HepG2 (cell line): ENCODE measurements around the gene NEK8. TPM values are rescaled to one million over a fixed set of nuclear protein-coding genes. Genes with fewer than 3 reads are reported as not detected.

ENCODE experiments used
- MZF1 ChIP-seq: sonication (generic); formaldehyde crosslinking; IDR thresholded peaks from 2 replicates; pipeline ENCODE4 v1.8.1; 2023; ENCODE audit warnings: mild to moderate bottlenecking, missing genetic modification reagents, borderline replicate concordance
- TOE1 ChIP-seq: sonication (generic); formaldehyde crosslinking; IDR thresholded peaks from 2 replicates; pipeline ENCODE4 v1.4.0; 2020; ENCODE audit warnings: mild to moderate bottlenecking, missing genetic modification reagents
- ZBTB20 ChIP-seq: sonication (generic); formaldehyde crosslinking; IDR thresholded peaks from 2 replicates; pipeline ENCODE4 v1.8.1; 2023; ENCODE audit warnings: missing genetic modification reagents, low read depth, mild to moderate bottlenecking, borderline replicate concordance
- ZNF256 ChIP-seq: sonication (generic); formaldehyde crosslinking; conservative IDR thresholded peaks from 2 replicates; pipeline ENCODE4 v1.4.0; 2020; ENCODE audit warnings: missing genetic modification reagents
- ZNF350 ChIP-seq: sonication (generic); formaldehyde crosslinking; IDR thresholded peaks from 2 replicates; pipeline ENCODE4 v1.4.0; 2020; ENCODE audit warnings: mild to moderate bottlenecking, low read depth, missing genetic modification reagents, borderline replicate concordance
- ZNF557 ChIP-seq: sonication (generic); formaldehyde crosslinking; IDR thresholded peaks from 2 replicates; pipeline ENCODE4 v1.4.0; 2020; ENCODE audit warnings: missing genetic modification reagents
- ZSCAN20 ChIP-seq: sonication (generic); formaldehyde crosslinking; IDR thresholded peaks from 2 replicates; pipeline ENCODE4 v1.4.0; 2020; ENCODE audit warnings: missing genetic modification reagents, mild to moderate bottlenecking, borderline replicate concordance
- polyA plus RNA-seq, 8 experiments: library from polyadenylated mRNA; depleted of rRNA in 3 of 8; stranded (reverse) in 7 of 8; unstranded in 1 of 8; fragments of >200 nt; fragmentation: Illumina TruSeq in 4 of 8; extraction: Trizol in 4 of 8; gene quantifications; 2 replicates each; pipeline versions ENCODE4 v1.2.1 to v1.2.3, GENCODE V29; 2011 to 2016; ENCODE audit warnings: low read depth in 4 of 8, missing spikeins in 1 of 8, mixed read lengths in 1 of 8; ENCODE audit not compliant: insufficient read depth in 1 of 8
- total RNA-seq, 5 experiments: library from RNA; depleted of rRNA; stranded (reverse); fragments of >200 nt; fragmentation: Illumina TruSeq; extraction: Trizol; gene quantifications; 2 replicates each; pipeline ENCODE4 v1.2.3, GENCODE V29; 2016; ENCODE audit warnings: low read depth in 1 of 5
- TF ChIP-seq, protein P1 (sequence below): sonication (generic); formaldehyde crosslinking; IDR thresholded peaks from 2 replicates; pipeline ENCODE4 v1.5.0; 2020; ENCODE audit warnings: missing genetic modification reagents
- TF ChIP-seq, protein P2 (sequence below): sonication (generic); formaldehyde crosslinking; IDR thresholded peaks from 2 replicates; pipeline ENCODE4 v1.5.0; 2020; ENCODE audit warnings: missing genetic modification reagents
- TF ChIP-seq, protein P3 (sequence below): sonication (generic); formaldehyde crosslinking; IDR thresholded peaks from 2 replicates; pipeline ENCODE4 v1.4.0; 2020; ENCODE audit warnings: mild to moderate bottlenecking, missing genetic modification reagents
- TF ChIP-seq, protein P4 (sequence below): sonication (generic); formaldehyde crosslinking; conservative IDR thresholded peaks from 2 replicates; pipeline ENCODE4 v1.8.0; 2022; ENCODE audit warnings: missing genetic modification reagents
- TF ChIP-seq, protein P5 (sequence below), 2 experiments: sonication (generic) in 1 of 2; formaldehyde crosslinking in 1 of 2; IDR thresholded peaks; 2 replicates each; pipeline versions ENCODE4 v1.5.1 to v1.6.1; 2011 to 2020; ENCODE audit warnings: borderline replicate concordance in 1 of 2, low read depth in 1 of 2, low read length in 1 of 2, mild to moderate bottlenecking in 1 of 2, missing genetic modification reagents in 1 of 2, moderate library complexity in 1 of 2
- TF ChIP-seq, protein P6 (sequence below): sonication (generic); formaldehyde crosslinking; IDR thresholded peaks from 2 replicates; pipeline ENCODE4 v1.5.0; 2020; ENCODE audit warnings: missing genetic modification reagents

NEK8 gene
- total and polyA plus RNA-seq, 2 of the 13 experiments (the other 11 are each of a cell fraction or from before 2014, with no cell fraction given), result 5.8 to 13.5 TPM

DNA sequence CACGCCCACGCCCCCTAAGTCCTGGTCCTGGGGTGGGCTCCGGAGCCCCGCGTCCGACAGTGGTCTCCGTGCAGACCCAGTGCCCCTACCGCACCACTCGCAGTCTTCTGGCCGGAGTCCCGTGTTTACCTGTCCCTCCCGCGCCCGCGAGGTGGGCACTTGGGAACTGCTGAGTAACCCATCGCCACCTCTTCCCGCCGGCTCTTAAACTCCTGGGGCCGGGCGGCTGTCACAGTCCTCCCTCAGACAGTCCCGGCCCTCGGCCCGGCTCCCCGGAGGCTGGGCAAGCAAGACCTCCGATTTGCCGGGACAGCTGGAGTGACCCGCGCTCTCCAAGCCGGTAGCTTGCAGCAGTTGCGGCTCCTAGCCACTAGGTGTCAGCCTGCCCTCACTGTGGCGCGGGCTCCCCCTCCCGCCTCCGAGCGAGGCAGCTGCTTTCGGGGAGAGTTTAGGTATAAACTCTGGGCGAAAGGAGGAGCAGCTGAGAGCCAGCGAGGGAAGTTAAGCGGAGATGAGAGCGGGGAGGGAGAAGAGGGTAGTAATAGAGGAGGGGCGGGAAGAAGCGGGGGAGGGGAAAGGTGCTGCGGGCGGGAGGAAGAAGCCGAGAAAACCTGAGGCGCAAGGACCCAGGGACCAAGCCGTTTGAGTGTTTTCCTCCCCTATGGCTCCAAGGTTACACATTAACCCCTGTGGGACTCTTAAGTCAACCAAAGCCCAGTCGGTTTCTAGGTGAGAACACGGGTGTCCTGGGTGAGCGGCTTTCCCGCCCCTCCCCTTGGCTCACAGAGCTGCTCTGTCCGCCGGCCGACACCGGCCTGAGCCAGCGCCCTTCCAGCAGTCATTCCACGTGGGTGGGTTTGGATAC lies 1.7 kb upstream of the NEK8 start (continued):
- TF ChIP-seq, protein P1, sequence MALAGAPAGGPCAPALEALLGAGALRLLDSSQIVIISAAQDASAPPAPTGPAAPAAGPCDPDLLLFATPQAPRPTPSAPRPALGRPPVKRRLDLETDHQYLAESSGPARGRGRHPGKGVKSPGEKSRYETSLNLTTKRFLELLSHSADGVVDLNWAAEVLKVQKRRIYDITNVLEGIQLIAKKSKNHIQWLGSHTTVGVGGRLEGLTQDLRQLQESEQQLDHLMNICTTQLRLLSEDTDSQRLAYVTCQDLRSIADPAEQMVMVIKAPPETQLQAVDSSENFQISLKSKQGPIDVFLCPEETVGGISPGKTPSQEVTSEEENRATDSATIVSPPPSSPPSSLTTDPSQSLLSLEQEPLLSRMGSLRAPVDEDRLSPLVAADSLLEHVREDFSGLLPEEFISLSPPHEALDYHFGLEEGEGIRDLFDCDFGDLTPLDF (CRISPR knock-in tag), result no peak; the same call in 1 of the 2 replicates
- TF ChIP-seq, protein P2, sequence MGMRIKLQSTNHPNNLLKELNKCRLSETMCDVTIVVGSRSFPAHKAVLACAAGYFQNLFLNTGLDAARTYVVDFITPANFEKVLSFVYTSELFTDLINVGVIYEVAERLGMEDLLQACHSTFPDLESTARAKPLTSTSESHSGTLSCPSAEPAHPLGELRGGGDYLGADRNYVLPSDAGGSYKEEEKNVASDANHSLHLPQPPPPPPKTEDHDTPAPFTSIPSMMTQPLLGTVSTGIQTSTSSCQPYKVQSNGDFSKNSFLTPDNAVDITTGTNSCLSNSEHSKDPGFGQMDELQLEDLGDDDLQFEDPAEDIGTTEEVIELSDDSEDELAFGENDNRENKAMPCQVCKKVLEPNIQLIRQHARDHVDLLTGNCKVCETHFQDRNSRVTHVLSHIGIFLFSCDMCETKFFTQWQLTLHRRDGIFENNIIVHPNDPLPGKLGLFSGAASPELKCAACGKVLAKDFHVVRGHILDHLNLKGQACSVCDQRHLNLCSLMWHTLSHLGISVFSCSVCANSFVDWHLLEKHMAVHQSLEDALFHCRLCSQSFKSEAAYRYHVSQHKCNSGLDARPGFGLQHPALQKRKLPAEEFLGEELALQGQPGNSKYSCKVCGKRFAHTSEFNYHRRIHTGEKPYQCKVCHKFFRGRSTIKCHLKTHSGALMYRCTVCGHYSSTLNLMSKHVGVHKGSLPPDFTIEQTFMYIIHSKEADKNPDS (CRISPR knock-in tag), result no peak
- TF ChIP-seq, protein P3, sequence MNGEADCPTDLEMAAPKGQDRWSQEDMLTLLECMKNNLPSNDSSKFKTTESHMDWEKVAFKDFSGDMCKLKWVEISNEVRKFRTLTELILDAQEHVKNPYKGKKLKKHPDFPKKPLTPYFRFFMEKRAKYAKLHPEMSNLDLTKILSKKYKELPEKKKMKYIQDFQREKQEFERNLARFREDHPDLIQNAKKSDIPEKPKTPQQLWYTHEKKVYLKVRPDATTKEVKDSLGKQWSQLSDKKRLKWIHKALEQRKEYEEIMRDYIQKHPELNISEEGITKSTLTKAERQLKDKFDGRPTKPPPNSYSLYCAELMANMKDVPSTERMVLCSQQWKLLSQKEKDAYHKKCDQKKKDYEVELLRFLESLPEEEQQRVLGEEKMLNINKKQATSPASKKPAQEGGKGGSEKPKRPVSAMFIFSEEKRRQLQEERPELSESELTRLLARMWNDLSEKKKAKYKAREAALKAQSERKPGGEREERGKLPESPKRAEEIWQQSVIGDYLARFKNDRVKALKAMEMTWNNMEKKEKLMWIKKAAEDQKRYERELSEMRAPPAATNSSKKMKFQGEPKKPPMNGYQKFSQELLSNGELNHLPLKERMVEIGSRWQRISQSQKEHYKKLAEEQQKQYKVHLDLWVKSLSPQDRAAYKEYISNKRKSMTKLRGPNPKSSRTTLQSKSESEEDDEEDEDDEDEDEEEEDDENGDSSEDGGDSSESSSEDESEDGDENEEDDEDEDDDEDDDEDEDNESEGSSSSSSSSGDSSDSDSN (CRISPR knock-in tag), result peak; percentile 81
- TF ChIP-seq MZF1 (CRISPR knock-in tag) (0 out of 2 replicates have a peak, but pooled peaks have one; percentile 19), ZBTB20 (no peak), ZNF256 (CRISPR knock-in tag) (0 out of 2 replicates have a peak, but pooled peaks have one; percentile 21), TOE1 (CRISPR knock-in tag) (no peak), ZNF350 (peak; percentile 91; the same call in 1 of the 2 replicates), ZNF557 (no peak), ZSCAN20 (CRISPR knock-in tag) (no peak)
- TF ChIP-seq, protein P4, sequence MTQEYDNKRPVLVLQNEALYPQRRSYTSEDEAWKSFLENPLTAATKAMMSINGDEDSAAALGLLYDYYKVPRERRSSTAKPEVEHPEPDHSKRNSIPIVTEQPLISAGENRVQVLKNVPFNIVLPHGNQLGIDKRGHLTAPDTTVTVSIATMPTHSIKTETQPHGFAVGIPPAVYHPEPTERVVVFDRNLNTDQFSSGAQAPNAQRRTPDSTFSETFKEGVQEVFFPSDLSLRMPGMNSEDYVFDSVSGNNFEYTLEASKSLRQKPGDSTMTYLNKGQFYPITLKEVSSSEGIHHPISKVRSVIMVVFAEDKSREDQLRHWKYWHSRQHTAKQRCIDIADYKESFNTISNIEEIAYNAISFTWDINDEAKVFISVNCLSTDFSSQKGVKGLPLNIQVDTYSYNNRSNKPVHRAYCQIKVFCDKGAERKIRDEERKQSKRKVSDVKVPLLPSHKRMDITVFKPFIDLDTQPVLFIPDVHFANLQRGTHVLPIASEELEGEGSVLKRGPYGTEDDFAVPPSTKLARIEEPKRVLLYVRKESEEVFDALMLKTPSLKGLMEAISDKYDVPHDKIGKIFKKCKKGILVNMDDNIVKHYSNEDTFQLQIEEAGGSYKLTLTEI (CRISPR knock-in tag), result no peak
- TF ChIP-seq, protein P5, sequence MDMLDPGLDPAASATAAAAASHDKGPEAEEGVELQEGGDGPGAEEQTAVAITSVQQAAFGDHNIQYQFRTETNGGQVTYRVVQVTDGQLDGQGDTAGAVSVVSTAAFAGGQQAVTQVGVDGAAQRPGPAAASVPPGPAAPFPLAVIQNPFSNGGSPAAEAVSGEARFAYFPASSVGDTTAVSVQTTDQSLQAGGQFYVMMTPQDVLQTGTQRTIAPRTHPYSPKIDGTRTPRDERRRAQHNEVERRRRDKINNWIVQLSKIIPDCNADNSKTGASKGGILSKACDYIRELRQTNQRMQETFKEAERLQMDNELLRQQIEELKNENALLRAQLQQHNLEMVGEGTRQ (IDR thresholded peaks at IDR 0.05; ENCODE audit: low read depth, low read length), result no peak
- TF ChIP-seq, protein P5 (CRISPR knock-in tag; IDR thresholded peaks at IDR 0.05; ENCODE audit: borderline replicate concordance), result no peak; the same call in 1 of the 2 replicates
- TF ChIP-seq, protein P6, sequence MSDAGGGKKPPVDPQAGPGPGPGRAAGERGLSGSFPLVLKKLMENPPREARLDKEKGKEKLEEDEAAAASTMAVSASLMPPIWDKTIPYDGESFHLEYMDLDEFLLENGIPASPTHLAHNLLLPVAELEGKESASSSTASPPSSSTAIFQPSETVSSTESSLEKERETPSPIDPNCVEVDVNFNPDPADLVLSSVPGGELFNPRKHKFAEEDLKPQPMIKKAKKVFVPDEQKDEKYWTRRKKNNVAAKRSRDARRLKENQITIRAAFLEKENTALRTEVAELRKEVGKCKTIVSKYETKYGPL (CRISPR knock-in tag), result no peak
